CD4-positive, CD25-positive, alpha-beta regulatory T cell (primary cell): ENCODE results near the gene MCOLN3. TPM values are rescaled to one million over a fixed set of nuclear protein-coding genes. Genes with fewer than 3 reads are reported as not detected.

ENCODE experiments used
- ATAC-seq, 2 donors: fragments of 150-1000 bp; cut with Tn5 transposase; one replicate each; pipeline ENCODE4 v1.10.0; 2021; ENCODE audit warnings: low read depth in 2 of 2, moderate number of reproducible peaks in 2 of 2, moderate library complexity in 1 of 2
- DNase-seq, 3 donors: peaks; one replicate each; pipeline versions ENCODE4 v3.0.0 to v3.0.0-alpha.2; 2012 to 2022; ENCODE audit warnings: mixed read lengths in 1 of 3
- H3K27ac ChIP-seq: one replicate; pipeline ENCODE4 v1.7.0; 2013; ENCODE audit warnings: mild to moderate bottlenecking, low read length; ENCODE audit not compliant: insufficient read depth, poor library complexity, severe bottlenecking
- H3K27me3 ChIP-seq: one replicate; pipeline ENCODE4 v1.7.0; 2013; ENCODE audit warnings: low read length; ENCODE audit not compliant: control insufficient read depth, insufficient read depth
- H3K36me3 ChIP-seq: one replicate; pipeline ENCODE4 v1.7.0; 2013; ENCODE audit warnings: mild to moderate bottlenecking, low read length, moderate library complexity; ENCODE audit not compliant: control insufficient read depth, insufficient read depth
- H3K4me1 ChIP-seq: 2 replicates; pipeline ENCODE4 v1.7.0; 2013; ENCODE audit warnings: mild to moderate bottlenecking, low read length; ENCODE audit not compliant: insufficient read depth, control insufficient read depth, poor library complexity, severe bottlenecking
- H3K4me3 ChIP-seq: one replicate; pipeline ENCODE4 v1.7.0; 2013; ENCODE audit warnings: low read depth, mild to moderate bottlenecking, low read length, moderate library complexity
- H3K9me3 ChIP-seq, 2 experiments: 1 replicate in 1 of 2; 2 replicates in 1 of 2; pipeline ENCODE4 v1.7.0; 2013; ENCODE audit warnings: low read length in 2 of 2, mild to moderate bottlenecking in 1 of 2, moderate library complexity in 1 of 2; ENCODE audit not compliant: control insufficient read depth in 2 of 2
- H3K27ac Mint-ChIP-seq, 3 donors: one replicate each; pipeline ENCODE4 v1.8.0; 2020 to 2022; ENCODE audit warnings: mild to moderate bottlenecking in 3 of 3, mixed read lengths in 3 of 3, moderate library complexity in 2 of 3
- H3K27me3 Mint-ChIP-seq: one replicate; pipeline ENCODE4 v1.8.0; 2022; ENCODE audit warnings: mild to moderate bottlenecking, mixed read lengths
- H3K36me3 Mint-ChIP-seq: one replicate; pipeline ENCODE4 v1.8.0; 2020; ENCODE audit warnings: mixed read lengths
- H3K4me1 Mint-ChIP-seq, 4 donors: one replicate each; pipeline ENCODE4 v1.8.0; 2020 to 2022; ENCODE audit warnings: mixed read lengths in 4 of 4, mild to moderate bottlenecking in 1 of 4
- H3K4me3 Mint-ChIP-seq, 4 donors: one replicate each; pipeline ENCODE4 v1.8.0; 2020 to 2022; ENCODE audit warnings: mild to moderate bottlenecking in 4 of 4, mixed read lengths in 4 of 4, moderate library complexity in 3 of 4
- H3K9me3 Mint-ChIP-seq, 7 donors: one replicate each; pipeline ENCODE4 v1.8.0; 2020 to 2022; ENCODE audit warnings: mixed read lengths in 7 of 7, mild to moderate bottlenecking in 3 of 7, moderate library complexity in 2 of 7
- polyA plus RNA-seq, 4 donors: library from polyadenylated mRNA; unstranded; fragments of 300-500 nt; fragmentation: Illumina TruSeq; gene quantifications; one replicate each; pipeline ENCODE4 v1.2.3, GENCODE V29; 2021
- total RNA-seq: library from RNA; stranded (reverse); gene quantifications from one replicate; pipeline ENCODE4 v1.2.3, GENCODE V29; 2022

Gene MCOLN3
- total and polyA plus RNA-seq, 5 donors from 2014 or later: 0.15 TPM; not detected in 4

DNA sequence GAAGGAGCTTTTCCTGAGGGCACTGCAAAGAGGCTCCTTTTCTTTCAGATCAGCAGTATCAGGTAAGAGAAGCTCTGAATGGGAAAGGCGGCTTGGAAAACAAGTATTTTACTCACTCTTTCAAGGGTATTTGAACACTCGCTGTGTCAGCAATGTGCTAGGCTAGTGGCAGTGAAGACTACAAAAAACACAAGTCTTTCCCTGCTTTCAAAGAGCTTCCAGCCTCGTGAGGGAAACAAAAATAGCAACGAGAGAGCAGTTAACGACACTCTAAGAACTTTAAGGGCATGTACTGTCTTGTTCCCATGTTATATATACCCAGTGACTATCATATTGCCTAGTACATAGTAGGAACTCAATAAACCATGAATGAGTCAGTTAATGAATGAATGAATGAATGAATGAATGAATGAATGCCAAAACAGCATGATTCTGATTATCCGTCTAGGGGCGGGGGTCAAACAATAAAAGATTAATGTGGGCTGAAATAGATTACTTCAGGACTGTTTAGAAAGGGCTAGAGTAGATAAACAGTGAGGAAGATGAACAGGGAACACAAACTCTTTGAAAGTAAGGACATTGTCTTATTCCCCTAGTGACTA lies 14.2 kb upstream of the MCOLN3 start:
- no peak for DNase-seq
- Histone ChIP-seq H3K4me1 (peaks cover 7% of the 10 kb centered on the region), H3K36me3 (no peaks in the 10 kb centered on the region), H3K9me3 (no peaks in the 10 kb centered on the region), H3K27me3 (peaks cover 7% of the 10 kb centered on the region), H3K27ac (no peak overlapping the region), H3K4me3 (peak overlapping the region; percentile 38)
- Mint-ChIP-seq H3K9me3 (peaks cover 0 to 1% (median 0%) of the 10 kb centered on the region in 7 donors), H3K27ac (no peak overlapping the region), H3K27me3 (peaks cover 35% of the 10 kb centered on the region), H3K36me3 (no peaks in the 10 kb centered on the region), H3K4me3 (peak overlapping the region in 1 of 4 donors; percentile 84), H3K4me1 (peaks cover 0 to 10% (median 6%) of the 10 kb centered on the region in 4 donors)
- no peak for ATAC-seq

DNA sequence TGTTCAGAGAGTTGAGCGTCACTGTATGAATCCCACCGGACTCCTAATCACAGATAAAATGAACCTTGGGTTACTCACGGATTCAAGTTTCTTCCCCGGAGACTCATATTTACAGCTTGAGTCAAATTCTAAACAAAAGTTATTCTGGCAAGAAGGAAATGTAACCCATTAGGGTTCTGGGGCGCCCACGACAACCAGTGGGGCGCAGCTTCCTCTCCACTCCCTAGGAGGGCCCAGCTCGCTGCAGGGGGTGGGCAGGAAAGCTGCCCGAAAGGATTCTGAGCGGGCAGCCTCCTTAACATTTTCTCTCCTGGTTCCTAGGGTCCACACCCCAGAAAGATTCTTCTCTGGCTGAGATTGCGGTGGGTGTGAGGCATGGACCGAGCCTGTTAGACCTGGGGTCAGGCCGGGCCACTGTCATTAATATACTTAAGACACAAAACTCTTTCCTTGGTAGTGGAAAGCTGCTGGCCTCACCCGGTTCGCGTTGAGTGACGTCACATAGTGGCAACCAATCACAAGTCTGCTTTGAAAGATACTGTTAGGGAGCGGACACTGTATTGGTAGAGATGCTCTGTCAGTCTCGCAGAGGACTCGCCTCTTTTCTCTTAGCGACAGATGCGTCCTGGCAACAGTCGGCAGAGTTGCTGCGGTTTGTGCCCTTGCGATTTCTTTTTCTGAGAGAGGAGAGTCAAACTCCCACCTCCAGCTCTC lies 13.6 kb upstream of the MCOLN3 start:
- H3K27ac Mint-ChIP-seq: peak overlapping the region in 2 of 3 donors; percentile 71 to 72
- H3K4me3 Mint-ChIP-seq: peak overlapping the region in 3 of 4 donors; percentile 54 to 84 (median 81)
- peaks cover 0 to 1% (median 0%) of the 10 kb centered on the region in 7 donors for H3K9me3 Mint-ChIP-seq
- Histone ChIP-seq H3K9me3 (no peaks in the 10 kb centered on the region), H3K27ac (no peak overlapping the region), H3K4me3 (peak overlapping the region; percentile 38), H3K4me1 (peaks cover 7% of the 10 kb centered on the region), H3K27me3 (peaks cover 7% of the 10 kb centered on the region), H3K36me3 (no peaks in the 10 kb centered on the region)
- H3K4me1 Mint-ChIP-seq: peaks cover 0 to 10% (median 6%) of the 10 kb centered on the region in 4 donors
- ATAC-seq (peak; percentile 95 to 98), DNase-seq (peak; percentile 59 to 96 (median 79))
- peaks cover 35% of the 10 kb centered on the region for H3K27me3 Mint-ChIP-seq
- no peaks in the 10 kb centered on the region for H3K36me3 Mint-ChIP-seq

DNA sequence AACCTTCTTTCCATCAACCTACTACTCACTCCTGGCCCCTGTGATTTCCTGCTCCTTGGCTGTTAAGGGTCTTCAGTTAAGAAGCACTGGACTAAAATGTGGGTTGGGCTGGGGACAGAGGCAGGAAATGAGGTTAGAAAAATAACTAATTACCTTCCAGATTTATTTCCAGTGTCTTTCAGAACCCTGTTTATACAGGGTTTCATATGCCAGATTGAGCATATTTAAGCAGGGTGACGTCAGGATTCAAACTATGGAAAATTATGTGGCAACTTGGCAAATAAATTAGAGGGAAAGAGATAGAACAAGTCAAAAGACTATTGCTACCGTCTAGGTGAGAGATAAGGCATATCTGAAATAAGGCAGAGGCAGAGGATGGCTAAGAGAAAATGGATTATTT lies 11.7 kb upstream of the MCOLN3 start:
- no peaks in the 10 kb centered on the region for H3K36me3 Mint-ChIP-seq
- peaks cover 0 to 3% (median 0%) of the 10 kb centered on the region in 7 donors for H3K9me3 Mint-ChIP-seq
- Histone ChIP-seq H3K4me3 (no peak overlapping the region), H3K9me3 (no peaks in the 10 kb centered on the region), H3K36me3 (no peaks in the 10 kb centered on the region), H3K27ac (no peak overlapping the region), H3K27me3 (peaks cover 7% of the 10 kb centered on the region), H3K4me1 (peaks cover 7% of the 10 kb centered on the region)
- H3K27me3 Mint-ChIP-seq: peaks cover 36% of the 10 kb centered on the region
- H3K4me1 Mint-ChIP-seq: peaks cover 0 to 10% (median 6%) of the 10 kb centered on the region in 4 donors
- no peak overlapping the region for H3K4me3 Mint-ChIP-seq
- no peak for ATAC-seq
- DNase-seq: no peak
- H3K27ac Mint-ChIP-seq: no peak overlapping the region

DNA sequence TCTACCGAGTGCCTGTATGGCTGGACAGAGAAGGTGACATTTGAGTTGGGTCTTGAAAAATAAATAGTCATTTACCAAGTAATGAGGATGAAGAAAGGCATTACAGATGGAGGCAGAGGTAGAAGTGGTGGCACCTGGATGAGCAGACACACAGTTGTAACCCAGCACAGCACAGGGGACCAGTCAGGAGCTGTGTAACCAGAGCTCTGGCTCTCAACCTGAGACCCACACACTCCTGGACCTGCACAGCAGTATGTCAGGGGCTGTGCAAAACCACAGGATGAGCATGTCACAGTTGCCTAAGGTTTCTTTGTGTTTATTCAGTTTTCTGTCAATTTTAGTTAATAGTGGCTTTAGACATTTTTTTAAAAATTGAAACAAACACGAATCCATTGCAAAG lies 11.3 kb upstream of the MCOLN3 start:
- Histone ChIP-seq H3K27ac (no peak overlapping the region), H3K9me3 (no peaks in the 10 kb centered on the region), H3K4me1 (peaks cover 7% of the 10 kb centered on the region), H3K36me3 (no peaks in the 10 kb centered on the region), H3K27me3 (peaks cover 7% of the 10 kb centered on the region), H3K4me3 (no peak overlapping the region)
- no peak for ATAC-seq
- Mint-ChIP-seq H3K36me3 (no peaks in the 10 kb centered on the region), H3K9me3 (peaks cover 0 to 3% (median 0%) of the 10 kb centered on the region in 7 donors), H3K27me3 (peaks cover 37% of the 10 kb centered on the region), H3K4me1 (peaks cover 0 to 10% (median 6%) of the 10 kb centered on the region in 4 donors), H3K4me3 (no peak overlapping the region), H3K27ac (no peak overlapping the region)
- no peak for DNase-seq

GRCh38 chr1:85058786-85059185 lies 10.5 kb upstream of the MCOLN3 start:
- Histone ChIP-seq H3K27ac (no peak overlapping the region), H3K27me3 (peaks cover 7% of the 10 kb centered on the region), H3K9me3 (no peaks in the 10 kb centered on the region), H3K4me3 (no peak overlapping the region), H3K4me1 (peaks cover 7% of the 10 kb centered on the region), H3K36me3 (no peaks in the 10 kb centered on the region)
- peaks cover 0 to 3% (median 0%) of the 10 kb centered on the region in 7 donors for H3K9me3 Mint-ChIP-seq
- peaks cover 0 to 10% (median 6%) of the 10 kb centered on the region in 4 donors for H3K4me1 Mint-ChIP-seq
- peaks cover 36% of the 10 kb centered on the region for H3K27me3 Mint-ChIP-seq
- H3K36me3 Mint-ChIP-seq: no peaks in the 10 kb centered on the region
- H3K27ac Mint-ChIP-seq: no peak overlapping the region
- DNase-seq (no peak), ATAC-seq (no peak)
- H3K4me3 Mint-ChIP-seq: no peak overlapping the region

- Mint-ChIP-seq H3K4me3 (no peak overlapping the region), H3K36me3 (no peaks in the 10 kb centered on the region), H3K27me3 (peaks cover 36% of the 10 kb centered on the region), H3K9me3 (peaks cover 0 to 3% (median 0%) of the 10 kb centered on the region in 7 donors), H3K4me1 (peaks cover 0 to 10% (median 6%) of the 10 kb centered on the region in 4 donors), H3K27ac (no peak overlapping the region)
- Histone ChIP-seq H3K4me3 (no peak overlapping the region), H3K36me3 (no peaks in the 10 kb centered on the region), H3K4me1 (peaks cover 7% of the 10 kb centered on the region), H3K27ac (no peak overlapping the region), H3K27me3 (peaks cover 7% of the 10 kb centered on the region), H3K9me3 (no peaks in the 10 kb centered on the region)
- ATAC-seq: no peak
- DNase-seq: no peak
Observed at GRCh38 chr1:85058311-85058710, 10.0 kb upstream of the MCOLN3 start.

GRCh38 chr1:85054664-85055063 lies 6.4 kb upstream of the MCOLN3 start:
- Mint-ChIP-seq H3K4me1 (peaks cover under 1 to 15% (median 9%) of the 10 kb centered on the region in 4 donors), H3K4me3 (no peak overlapping the region), H3K27me3 (peaks cover 34% of the 10 kb centered on the region), H3K9me3 (peaks cover 0 to 3% (median 0%) of the 10 kb centered on the region in 7 donors), H3K36me3 (no peaks in the 10 kb centered on the region), H3K27ac (peak overlapping the region in 1 of 3 donors; percentile 29)
- Histone ChIP-seq H3K9me3 (no peaks in the 10 kb centered on the region), H3K36me3 (no peaks in the 10 kb centered on the region), H3K27me3 (peaks cover 8% of the 10 kb centered on the region), H3K27ac (no peak overlapping the region), H3K4me3 (no peak overlapping the region), H3K4me1 (peaks cover 13% of the 10 kb centered on the region)
- ATAC-seq: no peak
- no peak for DNase-seq
